Measurements from ENCODE around the gene ERFE. TPM values are rescaled to one million over a fixed set of nuclear protein-coding genes. Genes with fewer than 3 reads are reported as not detected.
A peak's percentile ranks its signal among the peaks of the same experiment; 100 is the strongest.

Gene ERFE
- total and polyA plus RNA-seq, 8 donors = 0.15 to 1.4 (median 0.63) TPM

- intact Hi-C loops (cut with DNase I) = no loop called here
Observed at GRCh38 chr2:238149841-238150572, 8.8 kb upstream of the ERFE start.

GRCh38 chr2:238150686-238151085 lies 8.1 kb upstream of the ERFE start:
- no peaks in the 10 kb centered on the region for H3K4me1 ChIP-seq
- intact Hi-C loops (cut with DNase I) = no loop called here
- peak in 1 of 4 donors; percentile 80 for DNase-seq
- no peaks in the 10 kb centered on the region for H3K9me3 ChIP-seq
- H3K27ac ChIP-seq = no peak overlapping the region
- no peak for TF ChIP-seq CTCF (IDR thresholded peaks at IDR 0.05)
- H3K27me3 ChIP-seq = no peaks in the 10 kb centered on the region
- no peaks in the 10 kb centered on the region for H3K36me3 ChIP-seq
- H3K4me3 ChIP-seq = no peak overlapping the region
- ATAC-seq = no peak

More at GRCh38 chr2:238149841-238150572, 8.8 kb upstream of the ERFE start:
- H3K36me3 ChIP-seq = no peaks in the 10 kb centered on the region
- ATAC-seq (no peak), DNase-seq (peak in 1 of 4 donors; percentile 61)
- H3K9me3 ChIP-seq = no peaks in the 10 kb centered on the region
- no peak for TF ChIP-seq CTCF (IDR thresholded peaks at IDR 0.05)
- no peaks in the 10 kb centered on the region for H3K27me3 ChIP-seq
- no peaks in the 10 kb centered on the region for H3K4me1 ChIP-seq
- H3K4me3 ChIP-seq = no peak overlapping the region
- no peak overlapping the region for H3K27ac ChIP-seq

GRCh38 chr2:238151205-238151604 lies 7.6 kb upstream of the ERFE start:
- Histone ChIP-seq H3K27me3 (no peaks in the 10 kb centered on the region), H3K27ac (no peak overlapping the region), H3K36me3 (no peaks in the 10 kb centered on the region), H3K4me3 (no peak overlapping the region), H3K4me1 (no peaks in the 10 kb centered on the region), H3K9me3 (no peaks in the 10 kb centered on the region)
- peak in 1 of 4 donors; percentile 47 for DNase-seq
- intact Hi-C loops (cut with DNase I) = no loop called here
- ATAC-seq = no peak
- no peak for TF ChIP-seq CTCF (IDR thresholded peaks at IDR 0.05)

GRCh38 chr2:238151628-238152235 lies 7.0 kb upstream of the ERFE start:
- intact Hi-C loops (cut with DNase I) = no loop called here
- DNase-seq = no peak
- no peak for TF ChIP-seq CTCF (IDR thresholded peaks at IDR 0.05)
- Histone ChIP-seq H3K27me3 (no peaks in the 10 kb centered on the region), H3K36me3 (no peaks in the 10 kb centered on the region), H3K4me3 (no peak overlapping the region), H3K9me3 (no peaks in the 10 kb centered on the region), H3K27ac (no peak overlapping the region), H3K4me1 (no peaks in the 10 kb centered on the region)
- ATAC-seq = no peak
